ENCODE data around the gene ESRRA.

The ESRRA gene

DNA sequence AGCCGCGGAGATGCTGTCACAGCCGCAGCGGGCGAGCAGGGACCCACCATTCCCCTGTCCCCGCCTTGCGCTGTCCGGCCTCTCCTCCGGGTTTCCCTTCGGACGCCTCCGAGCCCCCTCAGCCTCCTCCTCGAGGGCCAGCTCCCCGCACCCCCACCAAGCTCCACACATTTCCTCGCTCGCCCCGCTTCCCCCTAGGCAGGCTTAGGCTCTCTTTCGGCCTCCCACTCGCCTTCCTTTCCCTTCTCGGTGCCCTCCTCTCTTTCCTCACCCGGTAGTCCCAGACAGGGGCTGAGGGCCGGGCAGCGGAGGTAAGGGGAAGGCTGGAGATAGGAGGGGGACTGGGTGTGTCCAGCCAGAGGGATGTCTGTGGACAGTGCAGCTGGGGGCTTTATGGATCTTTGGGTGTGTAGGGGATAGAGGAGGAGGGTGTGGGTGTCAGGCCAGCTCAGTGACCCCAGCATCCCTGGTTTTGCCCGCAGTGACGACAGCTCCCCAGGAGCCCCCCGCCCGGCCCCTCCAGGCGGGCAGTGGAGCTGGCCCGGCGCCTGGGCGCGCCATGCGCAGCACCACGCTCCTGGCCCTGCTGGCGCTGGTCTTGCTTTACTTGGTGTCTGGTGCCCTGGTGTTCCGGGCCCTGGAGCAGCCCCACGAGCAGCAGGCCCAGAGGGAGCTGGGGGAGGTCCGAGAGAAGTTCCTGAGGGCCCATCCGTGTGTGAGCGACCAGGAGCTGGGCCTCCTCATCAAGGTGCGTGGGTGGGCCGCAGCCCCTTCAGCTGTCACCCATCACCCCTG is 12.7 kb upstream of the ESRRA start:
- H3K27ac Mint-ChIP-seq = peak overlapping the region; percentile 26
- DNase-seq (ENCODE audit: low spot score) = no peak
- H3K9me3 Mint-ChIP-seq = no peaks in the 10 kb centered on the region
- H3K36me3 Mint-ChIP-seq (ENCODE audit: low read depth) = no peaks in the 10 kb centered on the region
- peak overlapping the region; percentile 47 for H3K4me3 Mint-ChIP-seq
- H3K4me1 Mint-ChIP-seq (ENCODE audit: low read depth) = peaks cover 4% of the 10 kb centered on the region
- H3K27me3 Mint-ChIP-seq (ENCODE audit: low read depth) = peaks cover 67% of the 10 kb centered on the region

DNA sequence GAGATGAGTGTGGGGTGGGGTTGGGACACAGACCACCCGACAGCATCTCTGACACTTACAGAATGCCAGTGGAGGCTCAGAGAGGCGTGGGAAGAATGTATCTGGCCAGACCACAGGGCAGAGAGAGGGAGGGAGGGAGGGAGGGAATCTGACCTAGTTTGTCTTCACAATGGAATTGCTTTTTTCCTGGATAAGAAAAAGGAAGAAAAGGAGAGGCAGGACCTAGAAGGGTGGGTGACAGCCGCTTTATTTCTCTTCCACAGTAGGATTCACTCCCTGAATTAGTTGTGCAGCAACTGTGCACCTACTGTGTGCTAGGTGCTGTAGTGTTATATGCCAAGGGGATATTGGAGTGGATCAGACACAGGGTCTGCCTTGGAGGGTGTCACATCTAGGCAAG is 10.6 kb upstream of the ESRRA start:
- Mint-ChIP-seq H3K9me3 (no peaks in the 10 kb centered on the region), H3K36me3 (ENCODE audit: low read depth) (no peaks in the 10 kb centered on the region), H3K4me3 (no peak overlapping the region), H3K27ac (no peak overlapping the region), H3K27me3 (ENCODE audit: low read depth) (peaks cover 80% of the 10 kb centered on the region), H3K4me1 (ENCODE audit: low read depth) (peaks cover 7% of the 10 kb centered on the region)
- DNase-seq (ENCODE audit: low spot score) = no peak

DNA sequence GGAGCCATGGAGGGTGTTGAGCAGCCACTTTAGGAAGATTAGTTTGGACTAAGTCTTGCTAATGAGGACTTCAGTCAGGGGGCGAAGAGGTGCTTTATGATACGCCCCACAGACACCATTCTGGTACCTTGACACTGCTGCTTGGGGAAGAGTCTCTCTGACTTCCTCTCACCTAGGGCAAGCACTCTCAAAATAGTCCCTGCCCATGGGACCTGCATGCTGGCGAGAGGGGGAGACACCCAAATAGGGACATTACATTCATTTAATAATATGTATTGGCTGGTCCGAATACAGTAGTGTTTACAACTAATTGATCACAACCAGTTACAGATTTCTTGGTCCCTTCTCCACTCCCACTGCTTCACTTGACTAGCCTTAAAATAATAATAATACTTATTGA is 9.6 kb upstream of the ESRRA start:
- H3K27ac Mint-ChIP-seq = no peak overlapping the region

DNA sequence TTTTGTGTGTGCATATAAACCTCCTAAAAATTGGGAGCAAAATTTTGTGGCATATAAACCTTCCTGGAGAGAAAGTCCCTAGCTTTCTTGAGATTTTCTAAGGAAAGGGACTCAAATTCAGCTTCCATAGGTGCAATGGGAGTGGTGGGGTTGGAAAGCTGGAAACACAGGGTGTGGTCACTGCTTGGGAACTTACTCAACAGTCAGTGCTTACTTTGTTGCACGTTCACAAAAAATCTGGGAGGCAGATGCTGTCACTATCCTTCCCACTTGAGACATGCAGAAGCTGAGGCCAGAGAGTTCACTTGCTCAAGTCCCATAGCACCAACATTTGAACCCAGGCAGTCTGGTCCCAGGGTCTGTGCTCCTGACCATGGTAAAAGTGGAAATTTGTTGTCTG is 9.1 kb upstream of the ESRRA start:
- Mint-ChIP-seq H3K36me3 (ENCODE audit: low read depth) (no peaks in the 10 kb centered on the region), H3K4me1 (ENCODE audit: low read depth) (peaks cover 13% of the 10 kb centered on the region), H3K9me3 (no peaks in the 10 kb centered on the region), H3K27ac (no peak overlapping the region), H3K27me3 (ENCODE audit: low read depth) (peaks cover 82% of the 10 kb centered on the region), H3K4me3 (no peak overlapping the region)
- DNase-seq (ENCODE audit: low spot score) = no peak

More for the DNA sequence above, 9.6 kb upstream of the ESRRA start:
- Mint-ChIP-seq H3K36me3 (ENCODE audit: low read depth) (no peaks in the 10 kb centered on the region), H3K4me1 (ENCODE audit: low read depth) (peaks cover 11% of the 10 kb centered on the region), H3K4me3 (no peak overlapping the region), H3K27me3 (ENCODE audit: low read depth) (peaks cover 83% of the 10 kb centered on the region), H3K9me3 (no peaks in the 10 kb centered on the region)
- no peak for DNase-seq (ENCODE audit: low spot score)

DNA sequence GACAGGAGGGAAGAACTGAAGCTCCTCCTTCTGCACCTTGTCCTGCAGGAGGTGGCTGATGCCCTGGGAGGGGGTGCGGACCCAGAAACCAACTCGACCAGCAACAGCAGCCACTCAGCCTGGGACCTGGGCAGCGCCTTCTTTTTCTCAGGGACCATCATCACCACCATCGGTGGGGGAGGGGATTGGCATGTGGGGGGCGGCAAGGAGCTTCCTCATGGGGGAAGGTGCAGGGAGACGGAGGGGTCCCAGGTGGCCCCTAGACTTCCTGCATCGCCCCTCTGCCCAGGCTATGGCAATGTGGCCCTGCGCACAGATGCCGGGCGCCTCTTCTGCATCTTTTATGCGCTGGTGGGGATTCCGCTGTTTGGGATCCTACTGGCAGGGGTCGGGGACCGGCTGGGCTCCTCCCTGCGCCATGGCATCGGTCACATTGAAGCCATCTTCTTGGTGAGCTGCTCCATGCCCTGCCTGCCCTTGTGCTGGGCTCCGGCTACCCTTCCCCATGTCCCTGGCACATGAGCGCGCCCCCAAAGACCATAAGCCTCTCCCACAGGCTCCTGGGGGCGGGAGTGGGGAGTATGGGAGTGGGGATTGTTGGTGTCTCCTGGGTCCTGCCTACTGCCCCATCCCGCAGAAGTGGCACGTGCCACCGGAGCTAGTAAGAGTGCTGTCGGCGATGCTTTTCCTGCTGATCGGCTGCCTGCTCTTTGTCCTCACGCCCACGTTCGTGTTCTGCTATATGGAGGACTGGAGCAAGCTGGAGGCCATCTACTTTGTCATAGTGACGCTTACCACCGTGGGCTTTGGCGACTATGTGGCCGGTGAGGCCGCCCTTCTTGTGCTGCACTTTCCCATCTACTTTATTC is 8.3 kb upstream of the ESRRA start:
- H3K4me3 Mint-ChIP-seq = no peak overlapping the region
- no peak for DNase-seq (ENCODE audit: low spot score)
- H3K27me3 Mint-ChIP-seq (ENCODE audit: low read depth) = peaks cover 86% of the 10 kb centered on the region
- H3K27ac Mint-ChIP-seq = no peak overlapping the region
- no peaks in the 10 kb centered on the region for H3K9me3 Mint-ChIP-seq
- peaks cover 13% of the 10 kb centered on the region for H3K4me1 Mint-ChIP-seq (ENCODE audit: low read depth)
- H3K36me3 Mint-ChIP-seq (ENCODE audit: low read depth) = no peaks in the 10 kb centered on the region

DNA sequence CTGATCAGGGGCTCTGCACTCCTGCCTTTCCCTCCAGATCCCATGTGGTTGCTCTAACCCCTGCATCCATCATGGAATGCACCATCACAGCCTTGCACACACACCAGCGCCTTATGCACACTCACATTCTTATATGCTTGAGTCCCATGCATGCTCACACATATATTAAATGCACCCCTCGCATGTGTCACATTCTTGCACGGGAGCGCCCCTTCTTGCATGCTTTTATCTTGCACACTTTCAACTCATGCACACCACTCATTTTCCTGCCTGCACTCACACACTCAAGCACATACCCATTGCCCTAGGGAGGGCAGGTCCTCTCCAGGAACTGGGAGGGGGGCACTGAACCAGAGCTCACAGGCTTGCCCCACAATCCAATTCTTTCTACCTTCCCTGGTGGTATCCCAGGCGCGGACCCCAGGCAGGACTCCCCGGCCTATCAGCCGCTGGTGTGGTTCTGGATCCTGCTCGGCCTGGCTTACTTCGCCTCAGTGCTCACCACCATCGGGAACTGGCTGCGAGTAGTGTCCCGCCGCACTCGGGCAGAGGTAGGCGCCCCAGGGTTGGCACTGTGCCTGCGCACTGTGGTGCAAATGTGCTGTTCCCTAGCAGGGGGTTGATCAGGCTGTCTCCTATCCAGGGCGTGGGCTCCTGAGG is 7.5 kb upstream of the ESRRA start:
- Mint-ChIP-seq H3K9me3 (no peaks in the 10 kb centered on the region), H3K4me1 (ENCODE audit: low read depth) (peaks cover 11% of the 10 kb centered on the region), H3K36me3 (ENCODE audit: low read depth) (no peaks in the 10 kb centered on the region), H3K4me3 (no peak overlapping the region), H3K27me3 (ENCODE audit: low read depth) (peaks cover 82% of the 10 kb centered on the region), H3K27ac (no peak overlapping the region)
- no peak for DNase-seq (ENCODE audit: low spot score)

DNA sequence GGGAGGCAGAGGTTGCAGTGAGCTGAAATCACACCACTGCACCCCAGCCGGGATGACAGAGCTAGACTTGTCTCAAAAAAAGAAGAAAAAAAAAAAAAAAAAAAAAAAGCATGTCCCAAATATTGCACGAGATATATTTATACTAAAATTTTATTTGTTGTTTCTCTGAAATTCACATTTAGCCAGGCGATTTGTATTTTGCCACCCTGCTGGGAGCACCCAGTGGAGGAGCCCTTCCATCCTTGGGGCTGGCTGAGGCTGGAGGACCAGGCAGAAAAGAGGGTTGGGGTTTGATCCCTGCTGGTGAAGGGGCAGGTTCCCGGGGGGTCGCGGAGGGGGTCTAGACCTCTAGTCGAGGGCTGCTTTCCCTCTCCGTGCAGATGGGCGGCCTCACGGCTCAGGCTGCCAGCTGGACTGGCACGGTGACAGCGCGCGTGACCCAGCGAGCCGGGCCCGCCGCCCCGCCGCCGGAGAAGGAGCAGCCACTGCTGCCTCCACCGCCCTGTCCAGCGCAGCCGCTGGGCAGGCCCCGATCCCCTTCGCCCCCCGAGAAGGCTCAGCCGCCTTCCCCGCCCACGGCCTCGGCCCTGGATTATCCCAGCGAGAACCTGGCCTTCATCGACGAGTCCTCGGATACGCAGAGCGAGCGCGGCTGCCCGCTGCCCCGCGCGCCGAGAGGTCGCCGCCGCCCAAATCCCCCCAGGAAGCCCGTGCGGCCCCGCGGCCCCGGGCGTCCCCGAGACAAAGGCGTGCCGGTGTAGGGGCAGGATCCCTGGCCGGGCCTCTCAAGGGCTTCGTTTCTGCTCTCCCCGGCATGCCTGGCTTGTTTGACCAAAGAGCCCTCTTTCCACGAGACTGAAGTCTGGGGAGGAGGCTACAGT is 6.1 kb upstream of the ESRRA start:
- H3K36me3 Mint-ChIP-seq (ENCODE audit: low read depth) = no peaks in the 10 kb centered on the region
- H3K27me3 Mint-ChIP-seq (ENCODE audit: low read depth) = peaks cover 69% of the 10 kb centered on the region
- peak overlapping the region; percentile 55 for H3K4me3 Mint-ChIP-seq
- DNase-seq (ENCODE audit: low spot score) = no peak
- peaks cover 18% of the 10 kb centered on the region for H3K4me1 Mint-ChIP-seq (ENCODE audit: low read depth)
- H3K27ac Mint-ChIP-seq = peak overlapping the region; percentile 41
- H3K9me3 Mint-ChIP-seq = no peaks in the 10 kb centered on the region

DNA sequence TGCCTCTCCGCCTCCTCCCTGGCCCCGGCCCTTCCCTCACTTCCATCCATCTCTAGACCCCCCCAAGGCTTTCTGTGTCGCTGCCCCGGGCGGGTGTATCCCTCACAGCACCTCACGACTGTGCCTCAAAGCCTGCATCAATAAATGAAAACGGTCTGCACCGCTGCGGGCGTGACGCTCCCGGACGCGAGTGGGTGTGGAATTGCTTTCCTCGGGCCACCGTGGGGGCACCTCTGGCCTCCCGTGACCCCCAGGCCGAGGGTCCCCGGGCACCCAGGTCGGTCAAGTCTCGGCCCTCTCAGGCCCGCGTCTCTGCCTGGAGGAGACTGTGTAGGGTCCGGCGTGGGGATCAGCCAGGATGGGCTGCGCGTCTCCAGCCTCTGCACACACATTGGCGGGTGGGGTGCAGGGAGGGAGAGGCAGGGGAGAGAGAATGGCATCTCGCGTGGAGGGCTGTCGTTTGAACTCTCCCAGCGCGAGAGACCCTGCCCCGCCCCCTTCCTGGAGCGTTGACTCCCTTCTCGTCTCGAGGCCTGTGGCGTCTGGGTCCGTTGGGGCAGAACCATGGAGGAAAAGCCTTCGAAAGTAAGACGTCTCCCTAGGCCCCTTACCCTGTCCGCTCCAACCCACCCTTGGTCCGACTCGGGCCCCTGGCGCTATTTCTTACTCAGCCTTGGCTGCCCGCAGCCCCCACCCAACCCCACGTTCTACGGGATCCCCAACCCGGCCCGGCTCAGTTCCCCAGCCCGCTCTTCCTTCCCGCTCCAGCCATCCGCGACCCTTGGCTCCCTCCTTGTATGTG is 5.3 kb upstream of the ESRRA start, which contains the start of gene CATSPERZ:
Gene CATSPERZ, plus strand, starts transcription at position 512 of the 802 bp plus-strand sequence. Its CDS starts 53 bp downstream, at position 565.
- Mint-ChIP-seq H3K9me3 (no peaks in the 10 kb centered on the region), H3K27ac (peak within 1 kb of the TSS; percentile 41), H3K36me3 (ENCODE audit: low read depth) (no peaks in the 10 kb centered on the region), H3K27me3 (ENCODE audit: low read depth) (peaks cover 61% of the 10 kb centered on the region), H3K4me1 (ENCODE audit: low read depth) (peaks cover 20% of the 10 kb centered on the region), H3K4me3 (peak within 1 kb of the TSS; percentile 69)
- DNase-seq (ENCODE audit: low spot score) = no peak

DNA sequence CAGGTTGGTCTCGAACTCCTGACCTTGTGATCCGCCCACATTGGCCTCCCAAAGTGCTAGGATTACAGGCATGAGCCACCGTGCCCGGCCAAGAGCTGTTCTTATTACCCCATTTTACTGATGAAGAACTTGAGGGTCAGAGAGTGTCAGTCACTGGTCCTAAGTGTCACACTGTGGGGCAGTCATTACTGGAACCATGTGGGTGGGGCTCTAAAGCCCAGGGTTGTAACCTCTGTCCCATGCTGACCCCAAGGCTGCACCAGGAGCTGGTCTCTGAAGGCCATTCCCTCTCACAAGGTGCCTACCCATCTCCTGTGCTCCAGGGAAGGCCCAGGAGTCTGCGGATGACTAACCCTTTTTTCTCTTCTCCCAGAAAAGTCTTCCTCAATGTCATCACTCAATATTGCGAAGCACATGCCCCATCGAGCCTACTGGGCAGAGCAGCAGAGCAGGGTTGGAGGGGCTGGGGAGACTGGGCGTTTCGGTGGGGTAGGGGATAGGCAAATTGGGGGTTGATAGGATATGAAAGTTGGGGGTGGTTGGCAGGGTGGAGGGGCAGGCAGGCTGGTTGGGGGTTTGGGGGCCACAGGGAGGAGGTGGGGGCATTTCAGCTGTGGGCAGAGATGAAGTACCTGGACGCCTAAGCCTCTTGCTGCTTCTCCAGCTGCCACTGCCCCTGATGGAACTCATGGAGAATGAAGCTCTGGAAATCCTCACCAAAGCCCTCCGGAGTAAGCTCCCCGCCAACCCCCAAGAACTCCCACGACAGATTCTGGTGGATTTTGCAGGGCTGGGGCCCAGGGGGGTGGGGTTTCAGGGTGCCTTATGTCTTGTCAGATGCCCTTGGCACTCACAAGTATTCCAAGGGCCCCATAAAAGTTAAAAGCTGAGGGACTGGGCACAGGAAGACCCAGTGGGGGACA is 2.0 kb upstream of the ESRRA start:
- DNase-seq (ENCODE audit: low spot score) = no peak
- H3K27ac Mint-ChIP-seq = no peak overlapping the region
- peak overlapping the region; percentile 87 for H3K4me3 Mint-ChIP-seq
- H3K36me3 Mint-ChIP-seq (ENCODE audit: low read depth) = peaks cover 11% of the 10 kb centered on the region
- H3K9me3 Mint-ChIP-seq = no peaks in the 10 kb centered on the region
- peaks cover 27% of the 10 kb centered on the region for H3K27me3 Mint-ChIP-seq (ENCODE audit: low read depth)
- H3K4me1 Mint-ChIP-seq (ENCODE audit: low read depth) = peaks cover 24% of the 10 kb centered on the region

DNA sequence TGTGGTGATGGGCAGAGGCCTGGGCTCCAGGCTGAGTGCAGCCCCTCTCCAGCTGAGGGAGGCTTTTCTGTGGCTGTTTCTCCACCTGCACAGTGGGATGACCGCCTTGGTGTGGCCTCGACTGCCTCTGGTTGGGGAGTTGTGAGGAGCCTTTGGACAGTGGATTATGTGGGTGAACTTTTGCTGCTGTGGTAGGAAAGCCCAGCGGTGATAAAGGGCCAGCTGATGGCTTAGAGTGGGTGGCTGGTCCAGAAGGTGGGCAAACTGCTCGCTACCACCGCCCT is 1.4 kb upstream of the ESRRA start:
- H3K4me3 Mint-ChIP-seq = peak overlapping the region; percentile 87
- H3K9me3 Mint-ChIP-seq = no peaks in the 10 kb centered on the region
- H3K36me3 Mint-ChIP-seq (ENCODE audit: low read depth) = peaks cover 11% of the 10 kb centered on the region
- DNase-seq (ENCODE audit: low spot score) = no peak
- H3K27ac Mint-ChIP-seq = peak overlapping the region; percentile 94
- peaks cover 24% of the 10 kb centered on the region for H3K4me1 Mint-ChIP-seq (ENCODE audit: low read depth)
- H3K27me3 Mint-ChIP-seq (ENCODE audit: low read depth) = peaks cover 21% of the 10 kb centered on the region

DNA sequence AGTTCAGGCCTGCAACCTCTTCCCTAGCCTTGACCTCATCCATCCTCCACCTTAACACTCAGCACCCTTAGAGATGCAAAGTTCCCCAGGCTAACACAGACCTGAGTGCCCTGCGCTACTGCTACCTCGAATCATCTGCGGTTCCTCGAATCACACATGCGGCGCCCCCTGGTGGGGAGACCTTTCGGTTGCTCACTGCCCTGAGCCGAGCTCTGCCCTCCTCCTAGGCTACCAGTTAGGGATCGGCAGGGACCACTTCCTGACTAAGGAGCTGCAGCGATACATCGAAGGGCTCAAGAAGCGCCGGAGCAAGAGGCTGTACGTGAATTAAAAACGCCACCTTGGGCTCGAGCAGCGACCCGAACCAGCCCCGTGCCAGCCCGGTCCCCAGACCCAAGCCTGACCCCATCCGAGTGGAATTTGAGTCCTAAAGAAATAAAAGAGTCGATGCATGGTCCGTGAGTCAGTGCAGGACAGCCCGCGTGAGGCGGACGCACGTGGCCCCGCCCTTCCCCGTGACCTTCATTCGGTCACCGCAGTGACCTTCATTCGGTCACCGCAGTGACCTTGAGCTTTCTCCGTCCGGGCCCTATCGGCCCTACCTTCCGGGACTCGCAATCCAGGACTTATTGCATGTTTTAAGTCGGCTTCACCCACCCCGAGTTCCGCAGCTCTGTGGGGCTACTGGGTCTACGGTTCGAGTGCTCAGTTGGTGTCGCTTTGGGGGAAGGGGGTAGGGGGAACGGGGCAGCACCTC is 830 bp upstream of the ESRRA start:
- peaks cover 20% of the 10 kb centered on the region for H3K27me3 Mint-ChIP-seq (ENCODE audit: low read depth)
- peaks cover 11% of the 10 kb centered on the region for H3K36me3 Mint-ChIP-seq (ENCODE audit: low read depth)
- H3K4me1 Mint-ChIP-seq (ENCODE audit: low read depth) = peaks cover 24% of the 10 kb centered on the region
- DNase-seq (ENCODE audit: low spot score) = peak; percentile 92
- peak overlapping the region; percentile 87 for H3K4me3 Mint-ChIP-seq
- H3K9me3 Mint-ChIP-seq = no peaks in the 10 kb centered on the region
- peak overlapping the region; percentile 94 for H3K27ac Mint-ChIP-seq
